Heart left ventricle (tissue), 16 donors: ENCODE results near the gene SMG9. TPM values are rescaled to one million over a fixed set of nuclear protein-coding genes. Genes with fewer than 3 reads are reported as not detected.
A peak's percentile ranks its signal among the peaks of the same experiment; 100 is the strongest.

Experiments
- ATAC-seq, 4 donors: fragments of 200-7000 bp; cut with Tn5 transposase; one replicate each; pipeline ENCODE4 v1.9.1; 2020 to 2022; ENCODE audit warnings: moderate library complexity in 4 of 4, mild to moderate bottlenecking in 3 of 4, moderate number of reproducible peaks in 1 of 4
- DNase-seq, 5 donors: peaks; one replicate each; pipeline ENCODE4 v3.0.0-alpha.2; 2020
- H3K27ac ChIP-seq, 12 donors: fragments of 200-600 bp; sonication (generic) in 4 of 12; one replicate each; pipeline versions ENCODE4 v1.5.0 to v1.8.0; 2016 to 2022; ENCODE audit warnings: mild to moderate bottlenecking in 2 of 12
- H3K27me3 ChIP-seq, 9 donors: fragments of 200-600 bp; sonication (generic) in 2 of 9; one replicate each; pipeline versions ENCODE4 v1.5.1 to v1.8.0; 2016 to 2022; ENCODE audit warnings: mild to moderate bottlenecking in 3 of 9
- H3K36me3 ChIP-seq, 9 donors: fragments of 200-600 bp; sonication (generic) in 2 of 9; one replicate each; pipeline versions ENCODE4 v1.5.0 to v1.8.0; 2018 to 2022; ENCODE audit warnings: mild to moderate bottlenecking in 2 of 9
- H3K4me1 ChIP-seq, 12 donors: fragments of 200-600 bp; sonication (generic) in 4 of 12; one replicate each; pipeline versions ENCODE4 v1.5.0 to v1.8.0; 2016 to 2022; ENCODE audit warnings: mild to moderate bottlenecking in 3 of 12
- H3K4me3 ChIP-seq, 12 donors: fragments of 200-600 bp; sonication (generic) in 4 of 12; one replicate each; pipeline versions ENCODE4 v1.5.0 to v1.8.0; 2017 to 2022; ENCODE audit warnings: mild to moderate bottlenecking in 9 of 12, moderate library complexity in 4 of 12
- H3K9me3 ChIP-seq, 12 donors: fragments of 200-600 bp; sonication (generic) in 4 of 12; one replicate each; pipeline versions ENCODE4 v1.5.0 to v1.8.0; 2016 to 2022; ENCODE audit warnings: mild to moderate bottlenecking in 1 of 12
- POLR2A ChIP-seq, 2 donors: fragments of 450-650 bp; IDR thresholded peaks; one replicate each; pipeline ENCODE4 v1.6.1; 2017; ENCODE audit warnings: antibody characterized with exemption in 2 of 2, mild to moderate bottlenecking in 2 of 2, moderate library complexity in 2 of 2
- WGBS, 4 donors: extraction: QIAGEN DNeasy Blood & Tissue Kit in 2 of 4; methylation state at CpG; one replicate each; pipeline versions ENCODE4 v1.1.5 to v1.1.7; 2013 to 2018; 5-methylcytosine and 5-hydroxymethylcytosine counted together
- intact Hi-C, 10 donors: fragments of 100-400 bp; cut with DNase I; formaldehyde crosslinking; loops; one replicate each; pipeline versions ENCODE4 v1.11.1 to v1.14.2; 2022
- polyA plus RNA-seq, 2 donors: library from polyadenylated mRNA; stranded (reverse); fragments of 200-250 nt; gene quantifications; one replicate each; pipeline ENCODE4 v1.2.3, GENCODE V29; 2013
- total RNA-seq, 9 donors: library from RNA; depleted of rRNA in 2 of 9; stranded (reverse); fragments of >200 nt in 2 of 9; fragmentation: NEBNext Ultra II Directional in 3 of 9; extraction: Animal tissue kit (Norgen Biotek cat#: 25700) in 3 of 9; gene quantifications; one replicate each; pipeline versions ENCODE4 v1.1.0 to v1.2.4, GENCODE V29; 2016 to 2023
- TF ChIP-seq, protein P1 (sequence below), 12 donors: fragments of 200-600 bp; sonication (generic) in 4 of 12; IDR thresholded peaks; one replicate each; pipeline versions ENCODE4 v1.5.0 to v1.8.0; 2018 to 2022; ENCODE audit warnings: antibody characterized with exemption in 12 of 12, mild to moderate bottlenecking in 5 of 12
- donor health status: ischemic (EF 13 %, LVEDD 7.1; RV severe dilation, severe dysfunction).
- donor health status: healthy with polysubstance abuse.
- donor health status: DM: no; HTN: yes; CAD: no.
- donor health status: DM: no; HTN: no; CAD: no.
- donor health status: ischemic (EF 25% LVEDD 6.9; RV normal size, moderate dysfunction).
- donor health status: ischemic (EF 25% LVEDD 5.7; RV mildly dilated, moderate dysfunction).
- donor health status: healthy.
- donor health status: DM: yes; HTN: yes; CAD: no.
- donor health status: ischemic (EF 35%, LVEDD 5.7; RV mildly dilated, moderate dysfunction).
- donor health status: nonischemic (EF 11% LVEDD 7.7; RV severe dilation, severe dysfunction).
- donor health status: DM: yes; HTN: yes; CAD: no.
- donor health status: PGD.
- donor health status: ischemic (EF 29% LVEDD 5.4; RV normal size, mild dysfunction).
- donor health status: nonischemic (EF 23%, LVEDD 6.1; RV moderate dilation, normal function).

SMG9 gene
- total and polyA plus RNA-seq, 11 donors = 5.8 to 27.7 (median 14.9) TPM

DNA sequence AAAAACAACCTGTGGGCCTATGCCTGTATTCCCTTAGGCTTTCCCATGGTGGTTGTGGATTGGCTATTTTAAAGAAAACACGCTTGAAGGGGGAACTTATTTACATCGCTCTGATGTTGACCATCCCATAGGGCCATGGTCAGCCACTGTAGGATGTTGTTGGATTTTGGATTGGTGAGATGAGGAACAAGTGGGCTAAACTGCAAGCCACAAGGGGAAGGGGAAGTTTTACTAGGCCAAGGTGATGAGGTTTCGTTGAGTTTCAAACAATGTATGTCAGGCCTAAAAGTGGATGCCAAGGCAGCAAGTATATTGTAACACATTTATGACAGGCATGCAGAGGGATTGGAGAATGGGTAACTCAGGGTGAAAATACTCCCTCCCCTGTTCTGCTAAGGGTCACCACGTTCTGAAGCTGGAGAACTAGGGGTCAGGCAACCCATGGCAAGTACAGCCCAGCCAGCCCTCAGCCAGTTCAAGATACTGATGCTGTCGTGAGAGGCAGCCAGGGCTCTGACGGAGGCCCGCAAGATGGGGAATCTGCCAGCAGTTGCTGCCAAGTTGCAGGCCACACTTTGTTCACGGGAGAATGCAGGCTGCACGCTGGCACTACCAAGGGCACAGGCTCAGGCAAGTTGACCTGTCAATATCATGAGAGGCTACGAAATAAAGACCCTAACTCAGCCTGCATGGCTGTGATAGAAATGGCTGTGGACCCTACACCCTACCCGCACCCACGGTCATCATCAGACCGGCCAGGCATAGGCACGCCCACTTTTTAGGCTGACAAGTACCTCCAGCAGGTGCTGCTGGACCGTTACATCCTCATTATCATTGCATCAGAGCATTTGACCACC, 27.8 kb downstream of the SMG9 start:
- TF ChIP-seq, protein P1, sequence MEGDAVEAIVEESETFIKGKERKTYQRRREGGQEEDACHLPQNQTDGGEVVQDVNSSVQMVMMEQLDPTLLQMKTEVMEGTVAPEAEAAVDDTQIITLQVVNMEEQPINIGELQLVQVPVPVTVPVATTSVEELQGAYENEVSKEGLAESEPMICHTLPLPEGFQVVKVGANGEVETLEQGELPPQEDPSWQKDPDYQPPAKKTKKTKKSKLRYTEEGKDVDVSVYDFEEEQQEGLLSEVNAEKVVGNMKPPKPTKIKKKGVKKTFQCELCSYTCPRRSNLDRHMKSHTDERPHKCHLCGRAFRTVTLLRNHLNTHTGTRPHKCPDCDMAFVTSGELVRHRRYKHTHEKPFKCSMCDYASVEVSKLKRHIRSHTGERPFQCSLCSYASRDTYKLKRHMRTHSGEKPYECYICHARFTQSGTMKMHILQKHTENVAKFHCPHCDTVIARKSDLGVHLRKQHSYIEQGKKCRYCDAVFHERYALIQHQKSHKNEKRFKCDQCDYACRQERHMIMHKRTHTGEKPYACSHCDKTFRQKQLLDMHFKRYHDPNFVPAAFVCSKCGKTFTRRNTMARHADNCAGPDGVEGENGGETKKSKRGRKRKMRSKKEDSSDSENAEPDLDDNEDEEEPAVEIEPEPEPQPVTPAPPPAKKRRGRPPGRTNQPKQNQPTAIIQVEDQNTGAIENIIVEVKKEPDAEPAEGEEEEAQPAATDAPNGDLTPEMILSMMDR (IDR thresholded peaks at IDR 0.05) = no peak
- TF ChIP-seq POLR2A (IDR thresholded peaks at IDR 0.05) = no peak
- intact Hi-C loops = no loop called here
- H3K4me3 ChIP-seq = no peak overlapping the region
- ATAC-seq (peak; percentile 79 to 88 (median 84)), DNase-seq (peak; percentile 47 to 79 (median 75))
- H3K9me3 ChIP-seq = no peaks in the 10 kb centered on the region
- H3K4me1 ChIP-seq = peaks cover 0 to 21% (median 9%) of the 10 kb centered on the region in 12 donors
- no peaks in the 10 kb centered on the region for H3K27me3 ChIP-seq
- H3K27ac ChIP-seq = peak overlapping the region in 8 of 12 donors; percentile 24 to 71 (median 38)
- peaks cover 0 to 38% (median 28%) of the 10 kb centered on the region in 9 donors for H3K36me3 ChIP-seq
- WGBS, 4 donors = 57 to 63% (median 61%) methylated on average over 14 to 15 of the region's 15 CpGs

DNA sequence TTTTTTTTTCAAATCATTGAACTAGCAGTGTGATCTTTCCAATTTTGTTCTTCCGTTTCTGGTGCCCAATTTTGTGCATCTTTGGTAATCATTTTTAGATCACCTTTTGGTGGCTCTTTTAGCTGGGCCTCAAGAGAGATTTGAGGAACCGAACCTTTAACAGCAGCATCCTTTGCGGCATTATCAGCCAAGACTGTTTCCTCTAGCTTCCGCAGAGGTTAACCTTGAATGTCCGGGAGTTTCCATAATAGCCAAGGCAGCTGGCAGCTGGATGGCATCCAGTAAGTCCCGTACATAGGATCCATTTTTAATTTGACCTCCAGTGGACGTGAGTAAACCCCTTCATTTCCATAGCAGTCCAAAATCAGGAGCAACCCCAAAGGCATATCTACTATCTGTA, 29.3 kb downstream of the SMG9 start:
- WGBS, 4 donors = 9 to 19% (median 13%) methylated on average over 7 of the region's 7 CpGs
- ATAC-seq = peak in 3 of 4 donors; percentile 23 to 44 (median 39)
- H3K27ac ChIP-seq = peak overlapping the region in 9 of 12 donors; percentile 13 to 71 (median 44)
- TF ChIP-seq, protein P1 (IDR thresholded peaks at IDR 0.05) = no peak
- TF ChIP-seq POLR2A (IDR thresholded peaks at IDR 0.05) = no peak
- H3K27me3 ChIP-seq = no peaks in the 10 kb centered on the region
- H3K9me3 ChIP-seq = no peaks in the 10 kb centered on the region
- peaks cover 0 to 20% (median 9%) of the 10 kb centered on the region in 12 donors for H3K4me1 ChIP-seq
- H3K36me3 ChIP-seq = peaks cover 0 to 23% (median 13%) of the 10 kb centered on the region in 9 donors
- intact Hi-C loops = no loop called here
- peak in 1 of 5 donors; percentile 41 for DNase-seq
- H3K4me3 ChIP-seq = no peak overlapping the region

DNA sequence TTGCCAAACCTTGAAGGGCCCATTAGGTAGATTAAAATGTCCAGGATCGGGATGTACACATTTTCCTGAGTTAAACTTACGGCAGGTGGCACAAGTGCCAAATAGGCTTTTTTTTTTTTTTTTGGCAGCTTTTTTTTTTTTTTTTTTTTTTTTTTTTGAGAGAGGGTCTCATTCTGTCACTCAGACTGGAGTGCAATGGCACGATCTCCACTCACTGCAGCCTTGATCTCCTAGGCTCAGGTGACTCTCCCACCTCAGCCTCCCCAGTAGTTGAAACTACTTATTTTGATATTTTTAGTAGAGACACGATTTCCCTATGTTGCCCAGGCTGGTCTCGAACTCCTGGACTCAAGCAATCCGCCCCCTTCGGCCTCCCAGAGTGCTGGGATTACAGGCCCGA, 29.9 kb downstream of the SMG9 start:
- peaks cover 0 to 17% (median 7%) of the 10 kb centered on the region in 9 donors for H3K36me3 ChIP-seq
- no peak for DNase-seq
- peak overlapping the region in 3 of 12 donors; percentile 18 to 48 (median 27) for H3K27ac ChIP-seq
- ATAC-seq = no peak
- no peaks in the 10 kb centered on the region for H3K9me3 ChIP-seq
- no peak for TF ChIP-seq POLR2A (IDR thresholded peaks at IDR 0.05)
- TF ChIP-seq, protein P1 (IDR thresholded peaks at IDR 0.05) = no peak
- H3K4me1 ChIP-seq = peaks cover 0 to 20% (median 9%) of the 10 kb centered on the region in 12 donors
- H3K27me3 ChIP-seq = no peaks in the 10 kb centered on the region
- WGBS, 4 donors = 75 to 86% (median 76%) methylated on average over 8 of the region's 8 CpGs
- intact Hi-C loops = no loop called here
- H3K4me3 ChIP-seq = no peak overlapping the region

DNA sequence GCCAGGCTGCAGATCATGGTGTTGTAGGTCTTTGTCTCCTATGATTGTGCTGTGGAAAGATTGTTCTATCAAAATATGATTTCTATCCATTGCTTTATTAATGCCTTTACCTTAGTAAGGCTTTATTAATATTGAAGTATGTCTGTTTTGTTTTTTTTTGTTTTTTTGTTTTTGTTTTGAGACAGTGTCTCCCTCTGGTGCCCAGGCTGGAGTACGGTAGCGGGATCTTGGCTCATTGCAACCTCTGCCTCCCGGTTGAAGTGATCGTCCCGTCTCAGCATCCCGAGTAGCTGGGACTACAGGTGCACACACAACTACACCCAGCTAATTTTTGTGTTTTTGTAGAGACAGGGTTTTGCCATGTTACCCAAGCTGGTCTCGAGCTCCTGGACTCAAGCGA, 31.2 kb downstream of the SMG9 start:
- TF ChIP-seq, protein P1 (IDR thresholded peaks at IDR 0.05) = peak in 6 of 12 donors; percentile 13 to 22 (median 17)
- TF ChIP-seq POLR2A (IDR thresholded peaks at IDR 0.05) = no peak
- 62 to 75% (median 69%) methylated on average over 8 of the region's 8 CpGs for WGBS, 4 donors
- ATAC-seq = no peak
- DNase-seq = no peak
- H3K27me3 ChIP-seq = no peaks in the 10 kb centered on the region
- intact Hi-C loops = no loop called here
- peaks cover 0 to 20% (median 9%) of the 10 kb centered on the region in 12 donors for H3K4me1 ChIP-seq
- peaks cover 0 to 8% (median 0%) of the 10 kb centered on the region in 9 donors for H3K36me3 ChIP-seq
- no peak overlapping the region for H3K27ac ChIP-seq
- H3K9me3 ChIP-seq = no peaks in the 10 kb centered on the region
- no peak overlapping the region for H3K4me3 ChIP-seq
